Activated CD8-positive, alpha-beta T cell treated with anti-CD3 and anti-CD28 coated beads, Interleukin-2, amount 10 ng/mL, durations not matched to agents 7 days and 5 days (primary cell): ENCODE measurements around the gene VAV2. TPM values are rescaled to one million over a fixed set of nuclear protein-coding genes. Genes with fewer than 3 reads are reported as not detected.
"Not testable (repeated sequence)": the region's sequence is repeated elsewhere in the genome, so short reads cannot be mapped to it uniquely, and the experiment has no call there.

ENCODE experiments used
- ATAC-seq: fragments of 150-1000 bp; cut with Tn5 transposase; one replicate; pipeline ENCODE4 v1.10.0; 2021; ENCODE audit warnings: moderate library complexity
- CTCF ChIA-PET: fragments of 350-600 bp; sonication (Branson Sonifier 250); formaldehyde crosslinking; loops from one replicate; lab custom pipeline; 2021; ENCODE audit warnings: antibody characterized with exemption; lab: Charles Lee
- POLR2A ChIA-PET: fragments of 350-600 bp; sonication (Branson Sonifier 250); formaldehyde crosslinking; loops from one replicate; lab custom pipeline; 2021; ENCODE audit warnings: antibody characterized with exemption; lab: Charles Lee
- DNase-seq: peaks from one replicate; pipeline ENCODE4 v3.0.0-alpha.2; 2020
- H3K27ac Mint-ChIP-seq: one replicate; pipeline ENCODE4 v1.8.0; 2021; ENCODE audit warnings: mild to moderate bottlenecking, mixed read lengths
- H3K27me3 Mint-ChIP-seq: one replicate; pipeline ENCODE4 v1.8.0; 2021; ENCODE audit warnings: low read depth, mixed read lengths
- H3K36me3 Mint-ChIP-seq: one replicate; pipeline ENCODE4 v1.8.0; 2021; ENCODE audit warnings: low read depth, mixed read lengths
- H3K4me1 Mint-ChIP-seq: one replicate; pipeline ENCODE4 v1.8.0; 2021; ENCODE audit warnings: low read depth, mixed read lengths
- H3K4me3 Mint-ChIP-seq: one replicate; pipeline ENCODE4 v1.8.0; 2021; ENCODE audit warnings: mild to moderate bottlenecking, mixed read lengths
- H3K9me3 Mint-ChIP-seq: one replicate; pipeline ENCODE4 v1.8.0; 2022; ENCODE audit warnings: mixed read lengths; ENCODE audit not compliant: insufficient read depth
- total RNA-seq, 2 experiments: library from RNA; stranded (reverse); gene quantifications; one replicate each; pipeline ENCODE4 v1.2.3, GENCODE V29; 2021

Gene VAV2
- total RNA-seq, 2 experiments from 2014 or later: 10.1 to 10.3 TPM

GRCh38 chr9:133768859-133769510 lies 223.1 kb downstream of the VAV2 start:
- POLR2A ChIA-PET: no interaction called here
- ATAC-seq: no peak
- Mint-ChIP-seq H3K4me3 (no peak overlapping the region), H3K27ac (no peak overlapping the region), H3K9me3 (peaks cover 19% of the 10 kb centered on the region), H3K36me3 (peaks cover 8% of the 10 kb centered on the region), H3K27me3 (no peaks in the 10 kb centered on the region), H3K4me1 (no peaks in the 10 kb centered on the region)
- DNase-seq: no peak
- CTCF ChIA-PET: interaction anchor here (1.1 kb wide), 1 partner anchor 13 kb away, joined by 4 read pairs; no protein-coding TSS in a partner anchor

GRCh38 chr9:133768371-133768858 lies 223.7 kb downstream of the VAV2 start:
- peaks cover 19% of the 10 kb centered on the region for H3K9me3 Mint-ChIP-seq
- H3K4me3 Mint-ChIP-seq: no peak overlapping the region
- no peak for DNase-seq
- no peaks in the 10 kb centered on the region for H3K4me1 Mint-ChIP-seq
- no peak overlapping the region for H3K27ac Mint-ChIP-seq
- ChIA-PET CTCF (interaction anchor here (1.0 to 1.1 kb wide), 2 partner anchors 13 to 123 kb away, joined by 3 to 4 read pairs; no protein-coding TSS in a partner anchor), POLR2A (no interaction called here)
- no peak for ATAC-seq
- no peaks in the 10 kb centered on the region for H3K27me3 Mint-ChIP-seq
- H3K36me3 Mint-ChIP-seq: peaks cover 8% of the 10 kb centered on the region

- Mint-ChIP-seq H3K9me3 (peaks cover 19% of the 10 kb centered on the region), H3K27me3 (no peaks in the 10 kb centered on the region), H3K36me3 (peaks cover 8% of the 10 kb centered on the region), H3K27ac (no peak overlapping the region), H3K4me1 (no peaks in the 10 kb centered on the region), H3K4me3 (no peak overlapping the region)
- ChIA-PET POLR2A (no interaction called here), CTCF (interaction anchor here (1.0 to 1.2 kb wide), 2 partner anchors 122 to 227 kb away, joined by 3 read pairs; no protein-coding TSS in a partner anchor)
- no peak for ATAC-seq
- no peak for DNase-seq
Observed at GRCh38 chr9:133767625-133768024, 224.5 kb downstream of the VAV2 start.

GRCh38 chr9:133767008-133767407 lies 225.1 kb downstream of the VAV2 start:
- Mint-ChIP-seq H3K27me3 (no peaks in the 10 kb centered on the region), H3K9me3 (peaks cover 19% of the 10 kb centered on the region), H3K36me3 (peaks cover 8% of the 10 kb centered on the region), H3K4me3 (no peak overlapping the region), H3K27ac (no peak overlapping the region), H3K4me1 (no peaks in the 10 kb centered on the region)
- ATAC-seq (no peak), DNase-seq (no peak)
- POLR2A ChIA-PET: no interaction called here
- CTCF ChIA-PET: interaction anchor here (1.2 kb wide), 1 partner anchor 228 kb away, joined by 3 read pairs; no protein-coding TSS in a partner anchor

- CTCF ChIA-PET: interaction anchor here (1.2 kb wide), 1 partner anchor 229 kb away, joined by 3 read pairs; no protein-coding TSS in a partner anchor
- POLR2A ChIA-PET, H3K27me3 Mint-ChIP-seq: not testable (repeated sequence)
Observed at GRCh38 chr9:133766234-133766633, 225.9 kb downstream of the VAV2 start.

GRCh38 chr9:133763272-133764183 lies 228.6 kb downstream of the VAV2 start:
- Mint-ChIP-seq H3K4me1 (no peaks in the 10 kb centered on the region), H3K27me3 (no peaks in the 10 kb centered on the region), H3K9me3 (peaks cover 19% of the 10 kb centered on the region), H3K27ac (no peak overlapping the region), H3K4me3 (no peak overlapping the region), H3K36me3 (peaks cover 8% of the 10 kb centered on the region)
- ATAC-seq: no peak
- ChIA-PET CTCF (no interaction called here), POLR2A (no interaction called here)
- no peak for DNase-seq

More at GRCh38 chr9:133766234-133766633, 225.9 kb downstream of the VAV2 start:
- H3K27ac Mint-ChIP-seq, ATAC-seq, H3K36me3 Mint-ChIP-seq, H3K4me3 Mint-ChIP-seq, H3K4me1 Mint-ChIP-seq, DNase-seq: not testable (repeated sequence)
- peaks cover 19% of the 10 kb centered on the region for H3K9me3 Mint-ChIP-seq

GRCh38 chr9:133762488-133763271 lies 229.4 kb downstream of the VAV2 start:
- Mint-ChIP-seq H3K9me3 (peaks cover 19% of the 10 kb centered on the region), H3K4me3 (no peak overlapping the region), H3K27ac (no peak overlapping the region), H3K36me3 (peaks cover 8% of the 10 kb centered on the region), H3K27me3 (no peaks in the 10 kb centered on the region), H3K4me1 (no peaks in the 10 kb centered on the region)
- ChIA-PET CTCF (no interaction called here), POLR2A (no interaction called here)
- ATAC-seq: no peak
- DNase-seq: no peak

GRCh38 chr9:133761641-133762248 lies 230.4 kb downstream of the VAV2 start:
- no peak for DNase-seq
- CTCF ChIA-PET: interaction anchor here (1.2 kb wide), 1 partner anchor 19 kb away, joined by 3 read pairs; no protein-coding TSS in a partner anchor
- no peak overlapping the region for H3K4me3 Mint-ChIP-seq

GRCh38 chr9:133760713-133761290 lies 231.3 kb downstream of the VAV2 start:
- no peaks in the 10 kb centered on the region for H3K27me3 Mint-ChIP-seq
- ChIA-PET POLR2A (no interaction called here), CTCF (interaction anchor here (1.2 kb wide), 1 partner anchor 18 kb away, joined by 3 read pairs; no protein-coding TSS in a partner anchor)
- H3K27ac Mint-ChIP-seq: no peak overlapping the region
- DNase-seq: no peak
- H3K36me3 Mint-ChIP-seq: peaks cover 3% of the 10 kb centered on the region
- H3K4me1 Mint-ChIP-seq: no peaks in the 10 kb centered on the region
- no peak for ATAC-seq
- H3K9me3 Mint-ChIP-seq: peaks cover 6% of the 10 kb centered on the region
- no peak overlapping the region for H3K4me3 Mint-ChIP-seq

More at GRCh38 chr9:133761641-133762248, 230.4 kb downstream of the VAV2 start:
- Mint-ChIP-seq H3K36me3 (peaks cover 8% of the 10 kb centered on the region), H3K4me1 (no peaks in the 10 kb centered on the region), H3K9me3 (peaks cover 12% of the 10 kb centered on the region), H3K27me3 (no peaks in the 10 kb centered on the region), H3K27ac (no peak overlapping the region)
- ATAC-seq: no peak
- POLR2A ChIA-PET: no interaction called here

- Mint-ChIP-seq H3K27me3 (peaks cover 3% of the 10 kb centered on the region), H3K4me1 (no peaks in the 10 kb centered on the region), H3K36me3 (no peaks in the 10 kb centered on the region), H3K4me3 (no peak overlapping the region), H3K9me3 (no peaks in the 10 kb centered on the region), H3K27ac (no peak overlapping the region)
- CTCF ChIA-PET: interaction anchor here (1.5 kb wide), 1 partner anchor 17 kb away, joined by 5 read pairs; no protein-coding TSS in a partner anchor
- POLR2A ChIA-PET: no interaction called here
- DNase-seq: no peak
- no peak for ATAC-seq
Observed at GRCh38 chr9:133759946-133760345, 232.2 kb downstream of the VAV2 start.
